GM23338 (cell line): ENCODE data around the gene SMARCA2. TPM values are rescaled to one million over a fixed set of nuclear protein-coding genes. Genes with fewer than 3 reads are reported as not detected.

ENCODE experiments used
- ATAC-seq: fragments of 200-7000 bp; cut with Tn5 transposase; 3 replicates; pipeline ENCODE4 v1.9.1; 2020
- DNase-seq: peaks from one replicate; pipeline ENCODE4 v3.0.0-alpha.2; 2015; ENCODE audit warnings: low spot score
- H2AFZ ChIP-seq: fragments of 200-600 bp; sonication (generic); 2 replicates; pipeline ENCODE4 v1.8.0; 2016; ENCODE audit warnings: antibody characterized with exemption, mild to moderate bottlenecking, moderate library complexity
- H3F3A ChIP-seq: fragments of 200-600 bp; sonication (generic); replicated peaks from 2 replicates; pipeline ENCODE4 v1.8.0; 2017; ENCODE audit warnings: antibody characterized with exemption, mixed run types, low read depth
- H3K27ac ChIP-seq: fragments of 200-600 bp; sonication (generic); 2 replicates; pipeline ENCODE4 v1.6.1; 2016; ENCODE audit warnings: low read depth
- H3K27me3 ChIP-seq: fragments of 200-600 bp; sonication (generic); 2 replicates; pipeline ENCODE4 v1.8.0; 2016; ENCODE audit warnings: mild to moderate bottlenecking, mixed run types, moderate library complexity; ENCODE audit not compliant: insufficient read depth
- H3K36me3 ChIP-seq: fragments of 200-600 bp; sonication (generic); 2 replicates; pipeline ENCODE4 v1.8.0; 2016; ENCODE audit warnings: mild to moderate bottlenecking; ENCODE audit not compliant: insufficient read depth
- H3K4me1 ChIP-seq: fragments of 200-600 bp; sonication (generic); 2 replicates; pipeline ENCODE4 v1.8.0; 2016; ENCODE audit warnings: mild to moderate bottlenecking, moderate library complexity; ENCODE audit not compliant: insufficient read depth
- H3K4me2 ChIP-seq: fragments of 200-600 bp; sonication (generic); 2 replicates; pipeline ENCODE4 v1.7.1; 2017; ENCODE audit warnings: mixed run types
- H3K4me3 ChIP-seq: fragments of 200-600 bp; sonication (generic); 2 replicates; pipeline ENCODE4 v1.6.1; 2016; ENCODE audit warnings: mixed run types
- H3K79me2 ChIP-seq: fragments of 200-600 bp; sonication (generic); replicated peaks from 2 replicates; pipeline ENCODE4 v1.8.0; 2017; ENCODE audit warnings: mild to moderate bottlenecking; ENCODE audit not compliant: insufficient read depth
- H3K9me2 ChIP-seq: fragments of 200-600 bp; sonication (generic); 2 replicates; pipeline ENCODE4 v1.8.0; 2017; ENCODE audit not compliant: insufficient read depth
- H4K20me1 ChIP-seq: fragments of 200-600 bp; sonication (generic); replicated peaks from 2 replicates; pipeline ENCODE4 v1.8.0; 2017; ENCODE audit warnings: mild to moderate bottlenecking; ENCODE audit not compliant: insufficient read depth
- H3K27ac Mint-ChIP-seq: 2 replicates; pipeline ENCODE4 v1.8.0; 2020; ENCODE audit warnings: inconsistent platforms, mild to moderate bottlenecking, moderate library complexity, mixed read lengths
- H3K27me3 Mint-ChIP-seq: 3 replicates; pipeline ENCODE4 v1.8.0; 2022; ENCODE audit warnings: low read depth, mild to moderate bottlenecking, moderate library complexity, mixed read lengths, inconsistent platforms; ENCODE audit not compliant: insufficient read depth, poor library complexity
- H3K36me3 Mint-ChIP-seq: 3 replicates; pipeline ENCODE4 v1.8.0; 2021; ENCODE audit warnings: low read depth, mild to moderate bottlenecking, inconsistent platforms, moderate library complexity, mixed read lengths
- H3K4me1 Mint-ChIP-seq: 3 replicates; pipeline ENCODE4 v1.8.0; 2020; ENCODE audit warnings: mild to moderate bottlenecking, inconsistent platforms, mixed read lengths
- H3K4me3 Mint-ChIP-seq: 3 replicates; pipeline ENCODE4 v1.8.0; 2021; ENCODE audit warnings: moderate library complexity, mild to moderate bottlenecking, inconsistent platforms, mixed read lengths
- H3K9me3 Mint-ChIP-seq: 3 replicates; pipeline ENCODE4 v1.8.0; 2020; ENCODE audit warnings: moderate library complexity, mild to moderate bottlenecking, inconsistent platforms, mixed read lengths
- CREB1 ChIP-seq: fragments of 250-450 bp; sonication (Bioruptor Pico); IDR thresholded peaks from 2 replicates; pipeline ENCODE4 v1.5.0; 2020; ENCODE audit warnings: low read depth, mild to moderate bottlenecking, moderate library complexity
- EZH2phosphoT487 ChIP-seq: fragments of 200-600 bp; sonication (generic); IDR thresholded peaks from one replicate; pipeline ENCODE4 v1.8.1; 2018; ENCODE audit warnings: antibody characterized with exemption; ENCODE audit not compliant: unreplicated experiment
- NANOG ChIP-seq: IDR thresholded peaks from 2 replicates; pipeline ENCODE4 v1.6.1; 2016; ENCODE audit warnings: antibody characterized with exemption, borderline replicate concordance
- POLR2AphosphoS5 ChIP-seq: IDR thresholded peaks from 2 replicates; pipeline ENCODE4 v1.6.1; 2016; ENCODE audit warnings: antibody characterized with exemption, low read depth
- STAT1 ChIP-seq: IDR thresholded peaks from one replicate; pipeline ENCODE4 v1.6.1; 2016; ENCODE audit warnings: antibody characterized with exemption; ENCODE audit not compliant: unreplicated experiment
- ZNF114 ChIP-seq: fragments of 250-450 bp; sonication (Bioruptor Pico); IDR thresholded peaks from 2 replicates; pipeline ENCODE4 v1.5.0; 2020; ENCODE audit warnings: mild to moderate bottlenecking, moderate library complexity
- ZNF331 ChIP-seq: fragments of 250-450 bp; sonication (Bioruptor Pico); IDR thresholded peaks from 2 replicates; pipeline ENCODE4 v1.5.0; 2020; ENCODE audit warnings: low read depth, mild to moderate bottlenecking, moderate library complexity
- polyA plus RNA-seq: library from polyadenylated mRNA; unstranded; fragments of >200 nt; fragmentation: Nextera tagmentation; extraction: Ambion mirVana; gene quantifications from 2 replicates; pipeline ENCODE4 v1.2.1, GENCODE V29; 2016
- total RNA-seq: library from RNA; depleted of rRNA; stranded (reverse); fragments of >200 nt; shearing (Covaris generic); gene quantifications from 2 replicates; pipeline ENCODE4 v1.2.3, GENCODE V29; 2014
- TF ChIP-seq, protein P1 (sequence below): IDR thresholded peaks from 2 replicates; pipeline ENCODE4 v1.6.1; 2016; ENCODE audit warnings: antibody characterized with exemption
- TF ChIP-seq, protein P2 (sequence below): IDR thresholded peaks from one replicate; pipeline ENCODE4 v1.6.1; 2018; ENCODE audit warnings: antibody characterized with exemption; ENCODE audit not compliant: unreplicated experiment
- TF ChIP-seq, protein P3 (sequence below): fragments of 250-450 bp; sonication (Bioruptor Pico); IDR thresholded peaks from 2 replicates; pipeline ENCODE4 v1.5.0; 2020; ENCODE audit warnings: mild to moderate bottlenecking, moderate library complexity

The SMARCA2 gene
- total and polyA plus RNA-seq, 2 experiments from 2014 or later: 21.7 to 21.9 TPM

DNA sequence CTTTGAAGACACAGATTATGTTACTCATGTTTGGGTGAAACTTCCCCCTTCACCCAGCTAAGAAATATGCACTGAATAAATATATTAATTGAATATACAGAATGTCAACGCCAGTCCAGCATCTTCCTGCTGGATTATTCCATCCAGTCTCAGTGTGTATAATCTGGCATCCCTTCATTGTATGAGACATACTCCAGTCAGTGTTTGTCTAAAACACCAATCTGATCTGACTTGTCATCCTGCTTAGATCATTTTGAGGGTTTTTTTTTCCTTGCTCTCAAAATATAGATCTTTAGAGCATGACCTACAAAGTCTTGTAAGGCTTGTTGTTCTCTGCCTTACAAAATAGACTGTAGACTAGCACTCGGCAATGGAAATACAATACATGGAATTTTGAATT is 195.1 kb downstream of the SMARCA2 start (continued):
- TF ChIP-seq, protein P1, sequence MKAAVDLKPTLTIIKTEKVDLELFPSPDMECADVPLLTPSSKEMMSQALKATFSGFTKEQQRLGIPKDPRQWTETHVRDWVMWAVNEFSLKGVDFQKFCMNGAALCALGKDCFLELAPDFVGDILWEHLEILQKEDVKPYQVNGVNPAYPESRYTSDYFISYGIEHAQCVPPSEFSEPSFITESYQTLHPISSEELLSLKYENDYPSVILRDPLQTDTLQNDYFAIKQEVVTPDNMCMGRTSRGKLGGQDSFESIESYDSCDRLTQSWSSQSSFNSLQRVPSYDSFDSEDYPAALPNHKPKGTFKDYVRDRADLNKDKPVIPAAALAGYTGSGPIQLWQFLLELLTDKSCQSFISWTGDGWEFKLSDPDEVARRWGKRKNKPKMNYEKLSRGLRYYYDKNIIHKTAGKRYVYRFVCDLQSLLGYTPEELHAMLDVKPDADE: no peak
- TF ChIP-seq STAT1 (no peak), ZNF331 (CRISPR knock-in tag) (no peak)

DNA sequence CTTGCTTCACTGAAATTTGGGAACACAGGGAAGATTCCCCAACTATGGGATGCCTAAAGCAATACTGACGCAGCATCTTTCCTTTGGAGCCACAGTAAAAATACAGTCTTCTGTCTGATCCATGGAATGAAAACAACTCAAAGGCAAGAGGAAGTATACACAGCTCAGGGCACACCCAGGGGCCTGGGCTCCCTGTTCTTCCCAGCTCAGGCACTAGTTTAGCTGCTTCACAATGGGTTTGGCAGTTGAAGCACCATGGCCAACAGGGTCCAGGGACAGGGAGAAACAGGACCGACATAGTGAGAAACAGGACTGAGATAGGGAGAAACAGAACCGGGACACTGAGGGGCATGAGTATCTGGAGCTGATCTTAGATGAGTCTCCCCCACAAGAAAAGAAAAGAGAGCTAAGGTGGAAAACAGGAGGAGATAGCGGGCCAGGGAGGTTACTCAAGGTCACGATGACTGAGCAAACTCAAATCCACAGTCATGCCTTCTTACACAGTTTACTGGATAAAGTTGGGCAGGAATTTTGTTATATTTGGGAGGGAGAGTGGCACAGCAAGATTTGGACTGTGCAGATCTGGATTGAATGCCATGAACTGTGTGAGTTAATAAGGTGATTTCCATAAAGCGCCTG is 198.8 kb downstream of the SMARCA2 start:
- peaks cover 9% of the 10 kb centered on the region; the same call in 1 of the 2 replicates for H3K4me1 ChIP-seq
- Mint-ChIP-seq H3K9me3 (no peaks in the 10 kb centered on the region), H3K27me3 (peaks cover 4% of the 10 kb centered on the region), H3K4me1 (peaks cover 6% of the 10 kb centered on the region), H3K4me3 (no peak overlapping the region), H3K36me3 (no peaks in the 10 kb centered on the region), H3K27ac (peak overlapping the region; percentile 12)
- no peaks in the 10 kb centered on the region for H3K36me3 ChIP-seq
- H3K4me3 ChIP-seq: no peak overlapping the region
- H3K27me3 ChIP-seq: no peaks in the 10 kb centered on the region
- H3K4me2 ChIP-seq: no peak overlapping the region
- H3K79me2 ChIP-seq: no peaks in the 10 kb centered on the region
- no peak for DNase-seq
- peak; percentile 45; the same call in 1 of the 3 replicates for ATAC-seq
- H3K27ac ChIP-seq: peak overlapping the region; percentile 70; the same call in 1 of the 2 replicates
- H3F3A ChIP-seq: no peaks in the 10 kb centered on the region
- H2AFZ ChIP-seq: peak overlapping the region; percentile 45; the same call in 1 of the 2 replicates
- H3K9me2 ChIP-seq: 0 out of 2 replicates have a peak, but pooled peaks cover 6% of the 10 kb centered on the region
- H4K20me1 ChIP-seq: no peaks in the 10 kb centered on the region
- TF ChIP-seq, protein P2, sequence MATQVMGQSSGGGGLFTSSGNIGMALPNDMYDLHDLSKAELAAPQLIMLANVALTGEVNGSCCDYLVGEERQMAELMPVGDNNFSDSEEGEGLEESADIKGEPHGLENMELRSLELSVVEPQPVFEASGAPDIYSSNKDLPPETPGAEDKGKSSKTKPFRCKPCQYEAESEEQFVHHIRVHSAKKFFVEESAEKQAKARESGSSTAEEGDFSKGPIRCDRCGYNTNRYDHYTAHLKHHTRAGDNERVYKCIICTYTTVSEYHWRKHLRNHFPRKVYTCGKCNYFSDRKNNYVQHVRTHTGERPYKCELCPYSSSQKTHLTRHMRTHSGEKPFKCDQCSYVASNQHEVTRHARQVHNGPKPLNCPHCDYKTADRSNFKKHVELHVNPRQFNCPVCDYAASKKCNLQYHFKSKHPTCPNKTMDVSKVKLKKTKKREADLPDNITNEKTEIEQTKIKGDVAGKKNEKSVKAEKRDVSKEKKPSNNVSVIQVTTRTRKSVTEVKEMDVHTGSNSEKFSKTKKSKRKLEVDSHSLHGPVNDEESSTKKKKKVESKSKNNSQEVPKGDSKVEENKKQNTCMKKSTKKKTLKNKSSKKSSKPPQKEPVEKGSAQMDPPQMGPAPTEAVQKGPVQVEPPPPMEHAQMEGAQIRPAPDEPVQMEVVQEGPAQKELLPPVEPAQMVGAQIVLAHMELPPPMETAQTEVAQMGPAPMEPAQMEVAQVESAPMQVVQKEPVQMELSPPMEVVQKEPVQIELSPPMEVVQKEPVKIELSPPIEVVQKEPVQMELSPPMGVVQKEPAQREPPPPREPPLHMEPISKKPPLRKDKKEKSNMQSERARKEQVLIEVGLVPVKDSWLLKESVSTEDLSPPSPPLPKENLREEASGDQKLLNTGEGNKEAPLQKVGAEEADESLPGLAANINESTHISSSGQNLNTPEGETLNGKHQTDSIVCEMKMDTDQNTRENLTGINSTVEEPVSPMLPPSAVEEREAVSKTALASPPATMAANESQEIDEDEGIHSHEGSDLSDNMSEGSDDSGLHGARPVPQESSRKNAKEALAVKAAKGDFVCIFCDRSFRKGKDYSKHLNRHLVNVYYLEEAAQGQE: no peak
- TF ChIP-seq STAT1 (no peak), ZNF331 (CRISPR knock-in tag) (no peak), ZNF114 (CRISPR knock-in tag) (no peak), NANOG (no peak), EZH2phosphoT487 (no peak), CREB1 (CRISPR knock-in tag) (no peak), POLR2AphosphoS5 (no peak)
- TF ChIP-seq, protein P1: no peak
- TF ChIP-seq, protein P3, sequence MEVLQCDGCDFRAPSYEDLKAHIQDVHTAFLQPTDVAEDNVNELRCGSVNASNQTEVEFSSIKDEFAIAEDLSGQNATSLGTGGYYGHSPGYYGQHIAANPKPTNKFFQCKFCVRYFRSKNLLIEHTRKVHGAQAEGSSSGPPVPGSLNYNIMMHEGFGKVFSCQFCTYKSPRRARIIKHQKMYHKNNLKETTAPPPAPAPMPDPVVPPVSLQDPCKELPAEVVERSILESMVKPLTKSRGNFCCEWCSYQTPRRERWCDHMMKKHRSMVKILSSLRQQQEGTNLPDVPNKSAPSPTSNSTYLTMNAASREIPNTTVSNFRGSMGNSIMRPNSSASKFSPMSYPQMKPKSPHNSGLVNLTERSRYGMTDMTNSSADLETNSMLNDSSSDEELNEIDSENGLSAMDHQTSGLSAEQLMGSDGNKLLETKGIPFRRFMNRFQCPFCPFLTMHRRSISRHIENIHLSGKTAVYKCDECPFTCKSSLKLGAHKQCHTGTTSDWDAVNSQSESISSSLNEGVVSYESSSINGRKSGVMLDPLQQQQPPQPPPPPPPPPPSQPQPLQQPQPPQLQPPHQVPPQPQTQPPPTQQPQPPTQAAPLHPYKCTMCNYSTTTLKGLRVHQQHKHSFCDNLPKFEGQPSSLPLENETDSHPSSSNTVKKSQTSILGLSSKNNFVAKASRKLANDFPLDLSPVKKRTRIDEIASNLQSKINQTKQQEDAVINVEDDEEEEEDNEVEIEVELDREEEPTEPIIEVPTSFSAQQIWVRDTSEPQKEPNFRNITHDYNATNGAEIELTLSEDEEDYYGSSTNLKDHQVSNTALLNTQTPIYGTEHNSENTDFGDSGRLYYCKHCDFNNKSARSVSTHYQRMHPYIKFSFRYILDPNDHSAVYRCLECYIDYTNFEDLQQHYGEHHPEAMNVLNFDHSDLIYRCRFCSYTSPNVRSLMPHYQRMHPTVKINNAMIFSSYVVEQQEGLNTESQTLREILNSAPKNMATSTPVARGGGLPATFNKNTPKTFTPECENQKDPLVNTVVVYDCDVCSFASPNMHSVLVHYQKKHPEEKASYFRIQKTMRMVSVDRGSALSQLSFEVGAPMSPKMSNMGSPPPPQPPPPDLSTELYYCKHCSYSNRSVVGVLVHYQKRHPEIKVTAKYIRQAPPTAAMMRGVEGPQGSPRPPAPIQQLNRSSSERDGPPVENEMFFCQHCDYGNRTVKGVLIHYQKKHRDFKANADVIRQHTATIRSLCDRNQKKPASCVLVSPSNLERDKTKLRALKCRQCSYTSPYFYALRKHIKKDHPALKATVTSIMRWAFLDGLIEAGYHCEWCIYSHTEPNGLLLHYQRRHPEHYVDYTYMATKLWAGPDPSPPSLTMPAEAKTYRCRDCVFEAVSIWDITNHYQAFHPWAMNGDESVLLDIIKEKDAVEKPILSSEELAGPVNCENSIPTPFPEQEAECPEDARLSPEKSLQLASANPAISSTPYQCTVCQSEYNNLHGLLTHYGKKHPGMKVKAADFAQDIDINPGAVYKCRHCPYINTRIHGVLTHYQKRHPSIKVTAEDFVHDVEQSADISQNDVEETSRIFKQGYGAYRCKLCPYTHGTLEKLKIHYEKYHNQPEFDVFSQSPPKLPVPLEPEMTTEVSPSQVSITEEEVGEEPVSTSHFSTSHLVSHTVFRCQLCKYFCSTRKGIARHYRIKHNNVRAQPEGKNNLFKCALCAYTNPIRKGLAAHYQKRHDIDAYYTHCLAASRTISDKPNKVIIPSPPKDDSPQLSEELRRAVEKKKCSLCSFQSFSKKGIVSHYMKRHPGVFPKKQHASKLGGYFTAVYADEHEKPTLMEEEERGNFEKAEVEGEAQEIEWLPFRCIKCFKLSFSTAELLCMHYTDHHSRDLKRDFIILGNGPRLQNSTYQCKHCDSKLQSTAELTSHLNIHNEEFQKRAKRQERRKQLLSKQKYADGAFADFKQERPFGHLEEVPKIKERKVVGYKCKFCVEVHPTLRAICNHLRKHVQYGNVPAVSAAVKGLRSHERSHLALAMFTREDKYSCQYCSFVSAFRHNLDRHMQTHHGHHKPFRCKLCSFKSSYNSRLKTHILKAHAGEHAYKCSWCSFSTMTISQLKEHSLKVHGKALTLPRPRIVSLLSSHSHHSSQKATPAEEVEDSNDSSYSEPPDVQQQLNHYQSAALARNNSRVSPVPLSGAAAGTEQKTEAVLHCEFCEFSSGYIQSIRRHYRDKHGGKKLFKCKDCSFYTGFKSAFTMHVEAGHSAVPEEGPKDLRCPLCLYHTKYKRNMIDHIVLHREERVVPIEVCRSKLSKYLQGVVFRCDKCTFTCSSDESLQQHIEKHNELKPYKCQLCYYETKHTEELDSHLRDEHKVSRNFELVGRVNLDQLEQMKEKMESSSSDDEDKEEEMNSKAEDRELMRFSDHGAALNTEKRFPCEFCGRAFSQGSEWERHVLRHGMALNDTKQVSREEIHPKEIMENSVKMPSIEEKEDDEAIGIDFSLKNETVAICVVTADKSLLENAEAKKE (CRISPR knock-in tag): no peak
